GM18499 (cell line): ENCODE data around the gene PSMD2.

Source experiments
- ATAC-seq: cut with Tn5 transposase; IDR thresholded peaks from one replicate; pipeline ENCODE4 v1.9.1; 2021; ENCODE audit warnings: moderate number of reproducible peaks; ENCODE audit not compliant: insufficient read depth, unreplicated experiment

Gene PSMD2

GRCh38 chr3:184315871-184316661 lies 17.0 kb downstream of the PSMD2 start:
- no peak for ATAC-seq

GRCh38 chr3:184316792-184317191 lies 17.8 kb downstream of the PSMD2 start:
- ATAC-seq = no peak

GRCh38 chr3:184317201-184317600 lies 18.2 kb downstream of the PSMD2 start:
- no peak for ATAC-seq

GRCh38 chr3:184320104-184320445 lies 21.0 kb downstream of the PSMD2 start:
- ATAC-seq = no peak

- ATAC-seq = no peak
Measured at GRCh38 chr3:184321666-184322065, 22.6 kb downstream of the PSMD2 start.

GRCh38 chr3:184322731-184323487 lies 23.9 kb downstream of the PSMD2 start:
- no peak for ATAC-seq

- no peak for ATAC-seq
Measured at GRCh38 chr3:184323696-184324095, 24.7 kb downstream of the PSMD2 start.

- ATAC-seq = no peak
Measured at GRCh38 chr3:184325269-184325668, 26.2 kb downstream of the PSMD2 start.

GRCh38 chr3:184325715-184326369 lies 26.8 kb downstream of the PSMD2 start:
- no peak for ATAC-seq

- ATAC-seq = no peak
Measured at GRCh38 chr3:184327171-184327570, 28.1 kb downstream of the PSMD2 start.

GRCh38 chr3:184328516-184328915 lies 29.5 kb downstream of the PSMD2 start:
- ATAC-seq = no peak

- ATAC-seq = no peak
Measured at GRCh38 chr3:184332370-184333090, 33.5 kb downstream of the PSMD2 start.

GRCh38 chr3:184333190-184333589 lies 34.1 kb downstream of the PSMD2 start:
- no peak for ATAC-seq

- ATAC-seq = no peak
Measured at GRCh38 chr3:184333700-184334099, 34.7 kb downstream of the PSMD2 start.

GRCh38 chr3:184334470-184335158 lies 35.6 kb downstream of the PSMD2 start:
- ATAC-seq = no peak

GRCh38 chr3:184335291-184335660 lies 36.2 kb downstream of the PSMD2 start:
- no peak for ATAC-seq

- ATAC-seq = no peak
Measured at GRCh38 chr3:184335661-184336546, 36.9 kb downstream of the PSMD2 start.

GRCh38 chr3:184336547-184337398 lies 37.7 kb downstream of the PSMD2 start:
- ATAC-seq = no peak
